Bronchial epithelial cell (primary cell): ENCODE results near the gene ELOF1. TPM values are rescaled to one million over a fixed set of nuclear protein-coding genes. Genes with fewer than 3 reads are reported as not detected.

Experiments
- DNase-seq: peaks from one replicate; pipeline ENCODE4 v3.0.0-alpha.2; 2010; ENCODE audit warnings: low read depth
- FAIRE-seq: peaks from 2 replicates; lab custom pipeline; 2011; peaks lifted over from hg19 to GRCh38; lab: Jason Lieb, UNC
- H3K27me3 ChIP-seq: 2 replicates; pipeline ENCODE4 v1.5.1; 2011; ENCODE audit warnings: low read length; ENCODE audit not compliant: control insufficient read depth, insufficient read depth
- H3K36me3 ChIP-seq: 2 replicates; pipeline ENCODE4 v1.5.1; 2011; ENCODE audit warnings: low read length; ENCODE audit not compliant: control insufficient read depth, insufficient read depth
- H3K4me3 ChIP-seq: 2 replicates; pipeline ENCODE4 v1.5.1; 2011; ENCODE audit warnings: mild to moderate bottlenecking, low read depth, low read length, control low read depth
- CTCF ChIP-seq: IDR thresholded peaks from 2 replicates; pipeline ENCODE4 v1.5.1; 2011; ENCODE audit warnings: mild to moderate bottlenecking, moderate library complexity, low read length, control low read depth, inconsistent platforms; ENCODE audit not compliant: insufficient read depth, severe bottlenecking
- total RNA-seq: library from RNA; depleted of rRNA; stranded (reverse); fragments of >200 nt; gene quantifications from 2 replicates; pipeline ENCODE4 v1.2.1, GENCODE V29; 2014

The ELOF1 gene
- total RNA-seq, 1 donor from 2014 or later, result 20.3 TPM

- no peak for TF ChIP-seq CTCF
- DNase-seq (peak; percentile 87), FAIRE-seq (no peak)
- peak overlapping the region; percentile 71 for H3K4me3 ChIP-seq
- H3K36me3 ChIP-seq, result no peaks in the 10 kb centered on the region
- H3K27me3 ChIP-seq, result no peaks in the 10 kb centered on the region
Observed at GRCh38 chr19:11505032-11505503, 54.0 kb downstream of the ELOF1 start.

- H3K27me3 ChIP-seq, result no peaks in the 10 kb centered on the region
- H3K4me3 ChIP-seq, result peak overlapping the region; percentile 71
- no peak for TF ChIP-seq CTCF
- DNase-seq, result no peak
- no peaks in the 10 kb centered on the region for H3K36me3 ChIP-seq
- no peak for FAIRE-seq
Observed at GRCh38 chr19:11504502-11505031, 54.5 kb downstream of the ELOF1 start.

Other genes starting within 250 kb of the ELOF1 start
- gene RAB3D, start 219.6 kb downstream of the ELOF1 start, total RNA-seq, result 37.4 and 88.3 TPM in 2 replicates
- 70.6 and 116 TPM in 2 replicates for gene TMEM205, start 213.0 kb downstream of the ELOF1 start, total RNA-seq
- gene CCDC159, start 212.7 kb downstream of the ELOF1 start, total RNA-seq, result 7.9 and 11.1 TPM in 2 replicates
- gene PLPPR2, start 203.8 kb downstream of the ELOF1 start, total RNA-seq, result 1.8 and 6.0 TPM in 2 replicates
- 0.53 and 0.90 TPM in 2 replicates for gene SWSAP1, start 184.6 kb downstream of the ELOF1 start, total RNA-seq
- 0.26 and 1.0 TPM in 2 replicates for gene EPOR, start 174.9 kb downstream of the ELOF1 start, total RNA-seq
- 0.26 TPM in 2 replicates for gene RGL3, start 139.9 kb downstream of the ELOF1 start, total RNA-seq
- gene ODAD3, start 124.1 kb downstream of the ELOF1 start, total RNA-seq, result not detected in 2 replicates
- gene PRKCSH, start 123.6 kb downstream of the ELOF1 start, total RNA-seq, result 67.9 and 75.8 TPM in 2 replicates
- not detected in 2 replicates for gene ELAVL3, start 78.2 kb downstream of the ELOF1 start, total RNA-seq
- gene ZNF653, start 53.4 kb downstream of the ELOF1 start, total RNA-seq, result 5.3 and 8.3 TPM in 2 replicates
- 27.7 and 57.4 TPM in 2 replicates for gene ECSIT, start 30.1 kb downstream of the ELOF1 start, total RNA-seq
- not detected in 2 replicates for gene CNN1, start 20.4 kb downstream of the ELOF1 start, total RNA-seq
- gene ACP5, start 18.4 kb upstream of the ELOF1 start, total RNA-seq, result 24.5 and 26.2 TPM in 2 replicates
- gene ZNF627, start 38.3 kb upstream of the ELOF1 start, total RNA-seq, result 23.9 and 24.5 TPM in 2 replicates
- gene ZNF823, start 179.7 kb upstream of the ELOF1 start, total RNA-seq, result 6.1 and 8.4 TPM in 2 replicates
- gene ZNF441, start 207.8 kb upstream of the ELOF1 start, total RNA-seq, result 7.6 and 12.5 TPM in 2 replicates
- gene ZNF491, start 239.3 kb upstream of the ELOF1 start, total RNA-seq, result 0.26 and 0.64 TPM in 2 replicates